ENCODE measurements around the gene FBXL19. TPM values are rescaled to one million over a fixed set of nuclear protein-coding genes. Genes with fewer than 3 reads are reported as not detected.
A peak's percentile ranks its signal among the peaks of the same experiment; 100 is the strongest.

Gene FBXL19
- total RNA-seq, 1 experiment from 2014 or later: 28.6 TPM

- no peak for DNase-seq (ENCODE audit: low read depth)
Measured at GRCh38 chr16:30966033-30966619, 42.8 kb downstream of the FBXL19 start.

DNA sequence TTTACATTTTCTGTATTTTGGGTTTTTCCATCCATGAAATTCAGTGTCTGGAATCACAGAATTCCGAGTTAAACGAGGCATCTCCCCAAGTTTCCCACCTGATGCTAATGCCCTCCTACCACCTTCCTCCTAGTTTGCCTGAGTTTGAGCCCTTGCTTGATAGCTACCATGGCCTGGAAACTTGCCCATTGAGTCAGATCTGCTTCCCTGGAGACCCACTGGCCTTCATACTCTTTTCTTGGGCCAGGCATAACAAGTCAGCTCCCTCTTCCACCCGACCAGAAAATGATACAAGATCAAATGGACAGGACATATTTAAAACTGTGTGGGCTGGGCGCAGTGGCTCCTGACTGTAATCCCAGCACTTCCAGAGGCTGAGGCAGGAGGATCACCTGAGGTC is 44.4 kb downstream of the FBXL19 start:
- no peak for DNase-seq (ENCODE audit: low read depth)

DNA sequence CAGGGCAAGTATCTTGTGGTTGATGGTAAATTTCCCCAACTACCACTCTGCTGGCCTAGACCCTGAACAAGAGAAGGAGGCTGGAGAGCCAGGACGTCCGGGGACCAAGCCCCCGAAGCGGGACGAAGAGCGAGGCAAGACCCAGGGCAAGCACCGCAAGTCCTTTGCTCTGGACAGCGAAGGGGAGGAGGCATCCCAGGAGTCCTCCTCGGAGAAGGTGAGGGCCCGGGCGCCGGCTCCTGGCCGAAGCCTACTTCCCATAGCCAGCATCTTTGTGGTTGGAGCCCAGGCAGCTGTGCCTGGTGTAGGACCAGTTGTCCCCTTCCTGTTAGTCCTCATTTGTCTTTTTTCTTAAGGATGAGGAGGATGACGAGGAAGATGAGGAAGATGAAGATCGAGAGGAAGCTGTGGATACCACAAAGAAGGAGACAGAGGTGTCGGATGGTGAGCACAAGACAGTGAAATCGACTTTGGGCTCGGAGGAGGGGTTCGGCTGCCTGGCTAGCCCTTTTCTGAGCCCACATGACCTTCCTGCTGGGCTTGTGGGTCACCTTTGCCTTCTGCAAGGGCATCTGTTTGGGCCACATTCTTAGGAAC is 46.0 kb downstream of the FBXL19 start:
- DNase-seq (ENCODE audit: low read depth): no peak

- DNase-seq (ENCODE audit: low read depth): no peak
Measured at GRCh38 chr16:30971298-30971697, 47.9 kb downstream of the FBXL19 start.

- DNase-seq (ENCODE audit: low read depth): peak; percentile 40
Measured at GRCh38 chr16:30972872-30973271, 49.5 kb downstream of the FBXL19 start.

DNA sequence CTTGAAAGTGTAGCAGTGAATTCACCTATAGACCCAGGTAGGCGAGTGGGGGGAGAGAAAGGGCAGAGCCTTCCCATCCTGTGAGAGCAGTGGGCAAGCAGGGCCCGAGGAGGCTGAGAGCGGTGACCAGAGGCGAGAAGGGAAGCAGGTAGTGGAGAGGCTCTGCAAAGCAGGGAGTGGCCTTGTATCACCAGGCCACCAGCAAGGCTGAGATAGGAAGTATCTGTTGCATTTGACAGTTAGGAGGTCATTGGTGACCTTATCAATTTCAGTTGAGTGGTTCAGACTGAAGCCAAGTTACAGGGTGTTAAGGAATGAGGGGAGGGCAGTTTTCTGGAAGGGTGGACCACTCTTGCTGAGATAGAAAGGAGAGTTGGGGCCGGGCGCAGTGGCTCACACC is 51.0 kb downstream of the FBXL19 start:
- DNase-seq (ENCODE audit: low read depth): no peak

GRCh38 chr16:30976486-30976885 is 53.1 kb downstream of the FBXL19 start:
- DNase-seq (ENCODE audit: low read depth): peak; percentile 30

GRCh38 chr16:30977502-30977901 is 54.1 kb downstream of the FBXL19 start:
- DNase-seq (ENCODE audit: low read depth): peak; percentile 22

DNA sequence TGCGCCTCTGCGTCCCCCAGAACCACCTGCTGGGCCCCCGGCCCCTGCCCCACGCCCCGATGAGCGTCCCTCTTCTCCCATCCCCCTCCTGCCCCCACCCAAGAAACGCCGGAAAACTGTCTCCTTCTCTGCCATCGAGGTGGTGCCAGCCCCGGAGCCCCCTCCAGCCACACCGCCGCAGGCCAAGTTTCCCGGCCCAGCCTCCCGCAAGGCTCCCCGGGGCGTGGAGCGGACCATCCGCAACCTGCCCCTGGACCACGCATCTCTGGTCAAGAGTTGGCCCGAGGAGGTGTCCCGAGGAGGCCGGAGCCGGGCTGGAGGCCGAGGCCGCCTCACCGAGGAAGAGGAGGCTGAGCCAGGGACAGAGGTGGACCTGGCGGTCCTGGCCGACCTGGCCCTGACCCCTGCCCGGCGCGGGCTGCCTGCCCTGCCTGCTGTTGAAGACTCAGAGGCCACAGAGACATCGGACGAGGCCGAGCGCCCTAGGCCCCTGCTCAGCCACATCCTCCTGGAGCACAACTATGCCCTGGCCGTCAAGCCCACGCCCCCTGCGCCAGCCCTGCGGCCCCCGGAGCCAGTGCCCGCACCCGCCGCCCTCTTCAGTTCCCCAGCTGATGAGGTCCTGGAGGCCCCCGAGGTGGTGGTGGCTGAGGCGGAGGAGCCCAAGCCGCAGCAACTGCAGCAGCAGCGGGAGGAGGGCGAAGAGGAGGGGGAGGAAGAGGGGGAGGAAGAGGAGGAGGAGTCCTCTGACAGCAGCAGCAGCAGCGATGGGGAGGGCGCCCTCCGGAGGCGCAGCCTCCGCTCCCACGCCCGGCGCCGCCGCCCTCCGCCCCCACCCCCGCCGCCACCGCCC is 56.0 kb downstream of the FBXL19 start:
- DNase-seq (ENCODE audit: low read depth): no peak

DNA sequence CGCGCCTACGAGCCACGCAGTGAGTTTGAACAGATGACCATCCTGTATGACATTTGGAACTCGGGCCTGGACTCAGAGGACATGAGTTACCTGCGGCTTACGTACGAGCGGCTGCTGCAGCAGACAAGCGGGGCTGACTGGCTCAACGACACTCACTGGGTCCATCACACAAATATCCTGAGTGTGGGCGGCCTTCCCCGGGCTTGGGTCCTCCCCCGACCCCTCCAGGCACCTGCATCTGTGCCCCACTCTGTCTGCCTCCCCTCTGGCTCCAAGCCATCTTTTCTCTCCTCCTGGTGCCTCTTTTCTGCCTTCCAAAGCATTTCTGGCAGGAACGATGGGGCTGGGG is 56.6 kb downstream of the FBXL19 start:
- DNase-seq (ENCODE audit: low read depth): no peak

DNA sequence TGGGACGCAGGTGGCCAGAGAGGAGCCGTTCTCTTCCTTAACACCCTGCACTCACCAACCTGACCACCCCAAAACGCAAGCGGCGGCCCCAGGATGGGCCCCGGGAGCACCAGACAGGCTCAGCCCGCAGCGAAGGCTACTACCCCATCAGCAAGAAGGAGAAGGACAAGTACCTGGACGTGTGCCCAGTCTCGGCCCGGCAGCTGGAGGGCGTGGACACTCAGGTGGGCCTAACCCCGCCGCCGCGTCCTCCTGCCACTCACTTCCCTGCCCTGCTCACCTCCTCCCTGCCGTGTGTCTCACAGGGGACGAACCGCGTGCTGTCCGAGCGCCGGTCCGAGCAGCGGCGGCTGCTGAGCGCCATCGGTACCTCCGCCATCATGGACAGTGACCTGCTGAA is 57.1 kb downstream of the FBXL19 start:
- DNase-seq (ENCODE audit: low read depth): no peak

- DNase-seq (ENCODE audit: low read depth): no peak
Measured at GRCh38 chr16:30980959-30981358, 57.6 kb downstream of the FBXL19 start.

DNA sequence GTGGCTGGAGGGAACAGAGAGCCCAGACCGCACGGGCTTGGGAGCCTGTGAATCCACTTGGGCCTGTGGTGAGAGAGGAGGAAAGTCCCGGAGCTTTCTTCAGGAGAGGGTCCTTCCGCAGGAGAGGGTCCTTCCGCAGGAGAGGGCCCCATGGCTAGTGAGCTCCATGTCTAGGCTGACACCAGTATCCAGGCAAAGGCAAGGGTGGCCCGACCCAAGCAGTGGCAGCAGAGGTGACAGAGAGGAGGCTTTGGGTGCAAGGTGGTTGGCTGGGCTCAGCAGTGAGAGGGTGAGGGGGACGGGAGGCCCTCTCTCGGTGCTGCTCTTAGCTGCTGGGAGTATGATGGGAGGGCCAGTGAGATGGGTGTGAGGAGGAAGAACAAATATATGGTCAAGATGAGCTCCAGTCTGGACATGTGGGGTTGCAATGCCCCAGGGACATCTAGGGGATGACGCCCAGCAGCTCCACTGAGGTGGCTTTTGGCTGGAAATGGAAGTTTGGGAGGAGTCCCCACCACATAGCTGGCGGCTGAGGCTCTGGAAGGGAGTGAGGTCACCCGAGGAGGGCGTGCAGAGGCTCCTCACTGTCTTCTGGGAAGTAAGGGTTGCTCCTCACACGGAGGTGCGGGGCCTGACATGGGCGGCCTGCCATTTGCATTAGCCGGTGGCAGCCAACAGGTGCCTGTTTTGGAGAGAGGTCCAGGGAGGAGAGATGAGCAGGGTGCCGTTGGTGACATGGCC is 59.3 kb downstream of the FBXL19 start:
- no peak for DNase-seq (ENCODE audit: low read depth)

DNA sequence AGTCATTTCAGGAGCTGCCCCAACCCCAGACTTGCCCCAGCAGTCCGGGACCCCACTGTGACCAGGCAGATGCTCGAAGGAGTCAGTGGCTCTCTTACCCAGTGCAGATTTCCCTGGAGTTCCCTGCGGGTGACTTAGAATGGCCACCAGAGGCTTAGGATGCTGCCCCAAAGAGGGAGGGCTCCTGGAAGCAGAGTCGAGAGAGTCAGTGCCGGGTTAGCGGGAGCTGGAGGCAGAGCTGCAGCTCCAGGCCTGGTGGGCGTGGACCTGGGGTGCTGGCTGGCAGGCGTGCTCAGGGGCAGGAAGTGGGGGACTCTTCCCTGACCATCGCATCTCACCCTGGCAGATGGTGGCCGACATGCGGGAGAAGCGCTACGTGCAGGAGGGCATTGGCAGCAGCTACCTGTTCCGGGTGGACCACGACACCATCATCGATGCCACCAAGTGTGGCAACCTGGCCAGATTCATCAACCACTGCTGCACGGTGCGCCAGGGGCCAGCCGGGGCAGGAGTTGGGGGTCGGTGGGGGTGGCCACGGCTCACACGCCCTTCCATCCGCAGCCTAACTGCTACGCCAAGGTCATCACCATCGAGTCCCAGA is 60.0 kb downstream of the FBXL19 start:
- no peak for DNase-seq (ENCODE audit: low read depth)

DNA sequence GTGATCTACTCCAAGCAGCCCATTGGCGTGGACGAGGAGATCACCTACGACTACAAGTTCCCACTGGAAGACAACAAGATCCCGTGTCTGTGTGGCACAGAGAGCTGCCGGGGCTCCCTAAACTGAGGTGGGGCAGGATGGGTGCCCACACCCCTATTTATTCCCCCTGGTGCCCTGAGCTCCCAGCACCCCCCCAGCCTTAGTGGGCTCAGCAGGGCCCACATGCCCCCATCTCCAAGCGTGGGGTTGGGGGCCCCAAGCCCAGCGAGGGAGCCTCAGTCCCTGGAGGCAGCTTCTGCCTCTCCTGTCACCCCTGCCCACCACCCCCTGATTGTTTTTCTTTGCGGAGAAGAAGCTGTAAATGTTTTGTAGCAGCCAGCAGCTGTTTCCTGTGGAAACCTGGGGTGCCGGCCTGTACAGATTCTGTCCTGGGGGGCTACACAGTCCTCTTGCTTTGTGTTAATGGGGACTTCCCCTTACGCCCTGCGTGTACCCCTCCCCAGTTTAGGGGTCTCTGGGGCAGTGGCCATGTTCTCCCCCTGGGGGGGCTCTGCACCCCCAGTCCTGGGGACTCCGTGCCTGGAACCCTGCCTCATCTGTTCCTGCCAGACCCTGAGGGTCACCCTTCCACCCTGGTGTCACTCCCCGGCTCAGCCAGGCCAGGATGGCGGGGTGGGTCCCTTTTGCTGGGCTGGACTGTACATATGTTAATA is 60.7 kb downstream of the FBXL19 start:
- DNase-seq (ENCODE audit: low read depth): no peak

DNA sequence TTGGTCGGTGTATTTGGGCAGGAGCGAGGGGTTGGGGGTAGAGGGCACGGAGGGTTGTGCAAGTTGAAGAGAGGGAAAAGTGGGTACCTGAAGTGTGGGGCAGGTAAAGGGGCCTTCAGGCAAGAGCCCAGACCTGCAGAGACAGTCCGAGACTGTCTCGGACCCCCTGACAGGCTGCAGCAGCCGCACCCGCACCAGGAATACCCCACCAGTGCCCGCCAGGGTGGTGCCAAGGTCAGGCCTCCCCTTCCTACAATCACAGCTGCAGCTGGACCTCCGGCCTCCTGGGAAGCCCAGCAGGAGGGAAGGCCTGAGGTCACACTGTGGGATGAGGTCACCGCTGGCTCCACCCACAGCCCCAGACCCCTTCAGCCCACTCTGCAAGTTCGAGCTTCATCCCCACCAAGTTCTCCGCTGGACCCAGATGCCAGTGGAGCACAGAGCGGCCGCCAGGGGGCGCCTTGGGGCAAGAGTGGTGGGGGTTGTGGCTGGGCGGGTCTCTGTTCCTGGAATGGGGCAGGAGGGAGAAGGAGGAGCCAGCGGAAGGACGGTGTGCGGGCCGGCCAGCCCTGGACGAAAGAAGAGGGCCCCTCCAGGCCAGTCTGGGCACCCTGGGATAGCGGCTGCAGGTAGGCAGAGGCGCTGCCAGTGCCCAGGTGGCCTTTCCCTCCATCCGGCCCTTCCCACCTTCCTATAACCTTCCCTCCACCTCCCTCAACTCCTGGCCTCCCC is 61.5 kb downstream of the FBXL19 start, which contains the start of gene HSD3B7:
TSS of gene HSD3B7 (plus strand) at position 539 of the 732 bp plus-strand sequence. CDS start 452 bp downstream, outside the sequence.
- peak; percentile 80 for DNase-seq (ENCODE audit: low read depth)

DNA sequence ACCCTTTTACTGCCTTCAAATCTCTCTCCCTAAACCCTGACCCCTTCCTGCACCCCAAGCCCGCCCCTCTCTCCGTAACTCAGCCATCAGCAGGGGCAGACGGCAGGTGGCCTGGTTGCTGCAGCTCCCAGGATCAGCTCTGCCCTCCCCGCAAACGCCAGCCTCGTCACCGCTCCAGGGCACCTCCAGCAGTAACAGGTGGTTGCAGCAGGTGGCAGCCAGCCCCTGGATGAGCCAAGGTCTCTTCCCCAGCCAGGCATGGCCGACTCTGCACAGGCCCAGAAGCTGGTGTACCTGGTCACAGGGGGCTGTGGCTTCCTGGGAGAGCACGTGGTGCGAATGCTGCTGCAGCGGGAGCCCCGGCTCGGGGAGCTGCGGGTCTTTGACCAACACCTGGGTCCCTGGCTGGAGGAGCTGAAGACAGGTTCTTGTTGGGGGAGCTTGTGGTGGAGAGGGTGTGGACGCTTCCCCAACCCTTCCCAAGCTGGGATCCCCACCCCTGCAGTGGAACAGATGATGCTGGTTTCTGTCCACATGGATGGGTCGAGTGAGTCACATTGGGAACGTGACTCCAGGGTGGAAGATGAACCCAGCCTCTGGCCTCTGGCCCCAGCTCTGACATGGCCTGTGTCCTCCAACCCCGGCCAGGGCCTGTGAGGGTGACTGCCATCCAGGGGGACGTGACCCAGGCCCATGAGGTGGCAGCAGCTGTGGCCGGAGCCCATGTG is 62.2 kb downstream of the FBXL19 start:
- peak; percentile 85 for DNase-seq (ENCODE audit: low read depth)

DNA sequence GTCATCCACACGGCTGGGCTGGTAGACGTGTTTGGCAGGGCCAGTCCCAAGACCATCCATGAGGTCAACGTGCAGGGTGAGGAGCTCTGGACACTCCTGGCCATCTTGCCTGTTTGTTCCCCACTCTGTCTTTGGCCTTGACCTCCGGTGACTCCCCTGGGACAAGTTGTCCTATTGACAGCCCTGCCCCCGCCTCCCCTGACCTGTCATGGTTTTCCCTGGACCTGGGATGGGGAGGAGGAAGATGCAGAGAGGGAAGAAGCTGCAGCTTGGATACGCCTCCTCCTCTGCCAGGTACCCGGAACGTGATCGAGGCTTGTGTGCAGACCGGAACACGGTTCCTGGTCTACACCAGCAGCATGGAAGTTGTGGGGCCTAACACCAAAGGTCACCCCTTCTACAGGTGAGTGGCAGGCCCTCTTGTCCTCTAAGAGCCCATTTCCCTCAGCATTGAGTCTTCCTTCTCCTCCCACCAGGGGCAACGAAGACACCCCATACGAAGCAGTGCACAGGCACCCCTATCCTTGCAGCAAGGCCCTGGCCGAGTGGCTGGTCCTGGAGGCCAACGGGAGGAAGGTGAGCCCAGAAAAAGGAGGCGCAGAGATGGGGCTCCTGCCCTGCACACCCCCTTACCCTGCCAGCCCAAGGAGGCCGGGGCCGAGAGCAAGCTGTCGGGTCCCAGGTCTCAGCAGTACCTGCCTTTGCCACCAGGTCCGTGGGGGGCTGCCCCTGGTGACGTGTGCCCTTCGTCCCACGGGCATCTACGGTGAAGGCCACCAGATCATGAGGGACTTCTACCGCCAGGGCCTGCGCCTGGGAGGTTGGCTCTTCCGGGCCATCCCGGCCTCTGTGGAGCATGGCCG is 63.0 kb downstream of the FBXL19 start:
- DNase-seq (ENCODE audit: low read depth): no peak
